Stimulated activated CD4-positive, alpha-beta T cell treated with anti-CD3 and anti-CD28 coated beads, Interleukin-2, amount 100 ng/mL, for 4 hours (primary cell): Measurements from ENCODE around the gene GYS1.
A peak's percentile ranks its signal among the peaks of the same experiment; 100 is the strongest.
"Not testable (repeated sequence)": the region's sequence is repeated elsewhere in the genome, so short reads cannot be mapped to it uniquely, and the experiment has no call there.

Experiments
- DNase-seq: peaks from one replicate; pipeline ENCODE4 v3.0.0-alpha.2; 2020; ENCODE audit warnings: low read depth

The GYS1 gene

DNA sequence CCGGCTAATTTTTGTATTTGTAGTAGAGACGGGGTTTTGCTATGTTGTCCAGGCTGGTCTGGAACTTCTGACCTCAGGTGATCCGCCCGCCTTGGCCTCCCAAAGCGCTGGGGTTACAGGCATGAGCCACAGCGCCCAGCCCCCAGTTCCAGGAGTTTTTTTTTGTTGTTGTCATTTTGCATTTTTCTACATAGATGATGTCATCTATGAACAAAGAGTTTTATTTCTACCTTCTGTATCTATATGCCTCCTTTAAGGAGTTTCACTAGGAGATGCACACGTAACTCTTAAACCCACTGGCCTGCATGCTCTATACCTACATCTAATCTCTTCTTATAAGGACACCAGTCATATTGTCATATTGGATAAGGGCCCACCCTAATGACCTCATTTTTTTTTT is 54.9 kb downstream of the GYS1 start:
- DNase-seq, result no peak

- no peak for DNase-seq
Measured at GRCh38 chr19:48935864-48936263, 57.2 kb downstream of the GYS1 start.

DNA sequence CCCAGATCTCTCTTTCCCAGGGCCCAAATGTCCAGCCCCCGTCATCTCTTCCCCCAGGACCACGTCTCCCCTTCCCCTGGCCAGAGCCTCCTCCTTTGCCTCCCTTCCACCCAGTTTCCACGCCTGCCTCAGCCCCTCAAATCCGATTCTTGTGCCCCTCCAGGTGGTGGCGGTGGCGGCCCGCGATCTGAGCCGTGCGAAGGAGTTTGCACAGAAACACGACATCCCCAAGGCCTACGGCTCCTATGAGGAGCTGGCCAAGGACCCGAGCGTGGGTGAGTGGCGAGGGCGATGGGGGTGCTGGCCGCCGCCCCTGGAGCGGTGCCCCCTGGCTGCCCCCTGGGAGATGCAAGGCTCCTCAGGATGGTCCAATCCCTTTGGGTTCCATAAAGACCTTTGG is 58.3 kb downstream of the GYS1 start:
- no peak for DNase-seq

GRCh38 chr19:48933382-48933932 is 59.7 kb downstream of the GYS1 start, which contains the start of gene DHDH:
TSS of gene DHDH (plus strand) at chr19:48933699. CDS start at chr19:48933722, 23 bp downstream.
- peak; percentile 70 for DNase-seq

DNA sequence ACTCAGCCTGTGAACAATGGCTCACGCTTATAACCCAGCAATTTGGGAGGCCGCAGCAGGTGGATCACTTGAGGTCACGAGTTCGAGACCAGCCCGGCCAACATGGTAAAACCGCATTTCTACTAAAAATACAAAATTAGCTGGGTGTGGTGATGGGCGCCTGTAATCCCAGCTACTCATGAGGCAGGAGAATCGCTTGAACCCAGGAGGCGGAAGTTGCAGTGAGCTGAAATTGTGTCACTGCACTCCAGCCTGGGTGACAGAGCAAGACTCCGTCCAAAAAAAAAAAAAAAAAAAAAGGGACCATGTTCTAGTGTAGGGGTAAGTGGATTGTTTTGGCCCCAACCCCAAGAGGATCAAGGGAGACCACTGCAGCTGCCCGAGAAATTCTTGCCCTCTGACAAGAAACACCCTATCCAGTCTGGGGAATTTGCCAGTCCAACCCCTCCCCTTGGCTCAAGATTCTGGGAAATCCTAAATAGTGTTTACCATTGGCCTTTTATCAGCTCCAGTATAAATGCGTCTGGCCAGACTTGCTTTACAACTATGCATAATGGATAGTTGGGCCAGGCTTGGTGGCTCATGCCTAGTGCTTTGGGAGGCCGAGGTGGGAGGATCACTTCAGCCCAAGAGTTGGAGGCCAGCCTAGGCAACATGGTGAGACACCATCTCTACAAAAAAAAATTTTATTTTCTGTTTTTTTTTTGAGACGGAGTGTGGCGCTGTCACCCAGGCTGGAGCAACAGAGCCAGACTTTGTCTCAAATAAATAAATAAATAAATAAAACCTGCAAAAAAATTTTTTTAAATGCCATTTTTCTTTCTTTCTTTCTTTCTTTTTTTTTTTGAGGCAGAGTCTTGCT is 64.7 kb downstream of the GYS1 start:
- no peak for DNase-seq

GRCh38 chr19:48927692-48928091 is 65.4 kb downstream of the GYS1 start:
- not testable (repeated sequence) for DNase-seq

- no peak for DNase-seq
Measured at GRCh38 chr19:48926909-48927308, 66.2 kb downstream of the GYS1 start.

DNA sequence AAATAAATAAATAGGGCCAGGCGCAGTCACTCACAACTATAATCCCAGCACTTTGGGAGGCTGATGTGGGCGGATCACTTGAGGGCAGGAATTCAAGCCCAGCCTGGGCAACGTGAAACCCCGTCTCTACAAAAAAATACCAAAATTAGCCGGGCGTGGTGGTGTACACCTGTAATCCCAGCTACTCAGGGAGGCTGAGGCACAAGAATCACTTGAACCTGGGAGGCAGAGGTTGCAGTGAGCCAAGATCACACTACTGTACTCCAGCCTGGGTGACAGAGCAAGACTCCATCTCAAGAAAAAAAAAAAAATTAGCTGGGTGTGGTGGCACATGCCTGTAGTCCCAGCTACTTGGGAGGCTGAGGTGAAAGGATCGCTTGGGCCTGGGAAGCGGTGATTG is 67.2 kb downstream of the GYS1 start:
- DNase-seq, result not testable (repeated sequence)

DNA sequence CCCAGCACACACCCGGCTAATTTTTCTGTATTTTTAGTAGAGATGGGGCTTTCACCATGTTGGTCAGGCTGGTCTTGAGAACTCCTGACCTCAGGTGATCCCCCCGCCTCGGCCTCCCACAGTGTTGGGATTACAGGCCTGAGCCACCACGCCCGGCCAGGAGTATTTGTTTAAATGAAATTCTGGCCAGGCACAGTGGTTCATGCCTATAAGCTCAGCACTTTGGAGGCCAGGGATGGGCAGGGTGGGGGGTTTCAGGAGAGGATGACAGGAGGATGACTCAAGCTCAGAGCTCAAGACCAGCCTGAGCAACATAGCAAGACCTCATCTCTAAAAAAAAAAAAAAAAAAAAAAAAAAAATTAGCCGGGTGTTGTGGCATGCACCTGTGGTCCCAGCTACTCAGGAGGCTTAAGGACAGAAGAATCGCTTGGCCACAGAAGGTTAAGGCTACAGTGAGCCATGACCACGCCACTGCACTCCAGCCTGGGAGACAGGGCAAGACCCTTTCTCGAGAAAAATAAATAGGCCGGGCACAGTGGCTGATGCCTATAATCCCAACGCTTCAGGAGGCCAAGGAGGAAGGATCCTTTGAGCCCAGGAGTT is 67.8 kb downstream of the GYS1 start:
- DNase-seq, result no peak

- no peak for DNase-seq
Measured at GRCh38 chr19:48922548-48923490, 70.3 kb downstream of the GYS1 start.

DNA sequence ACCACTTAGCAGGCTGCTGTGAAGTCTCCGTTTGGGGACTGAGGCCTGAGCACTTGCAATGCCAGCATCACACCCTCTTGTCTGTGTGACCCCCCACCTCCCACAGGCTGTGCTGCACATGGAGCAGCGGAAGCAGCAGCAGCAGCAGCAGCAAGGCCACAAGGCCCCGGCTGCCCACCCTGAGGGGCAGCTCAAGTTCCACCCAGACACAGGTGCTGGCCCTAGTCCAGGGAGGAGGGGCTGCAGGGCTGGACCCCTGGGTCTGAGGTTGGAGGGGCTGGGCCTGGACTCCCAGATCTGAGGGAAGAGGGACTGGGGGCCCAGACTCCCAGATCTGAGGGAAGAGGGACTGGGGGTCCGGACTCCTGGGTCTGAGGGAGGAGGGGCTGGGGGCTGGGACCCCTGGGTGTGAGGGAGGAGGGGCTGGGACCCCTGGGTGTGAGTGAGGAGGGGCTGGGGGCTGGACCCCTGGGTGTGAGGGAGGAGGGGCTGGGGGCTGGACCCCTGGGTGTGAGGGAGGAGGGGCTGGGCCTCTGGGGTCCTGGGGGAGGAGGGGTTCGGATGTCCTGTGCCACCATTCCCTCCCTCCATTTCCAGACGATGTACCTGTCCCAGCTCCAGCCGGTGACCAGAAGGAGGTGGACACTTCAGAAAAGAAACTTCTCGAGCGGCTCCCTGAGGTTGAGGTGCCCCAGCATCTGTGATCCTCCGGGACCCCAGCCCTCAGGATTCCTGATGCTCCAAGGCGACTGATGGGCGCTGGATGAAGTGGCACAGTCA is 71.2 kb downstream of the GYS1 start:
- DNase-seq, result no peak

DNA sequence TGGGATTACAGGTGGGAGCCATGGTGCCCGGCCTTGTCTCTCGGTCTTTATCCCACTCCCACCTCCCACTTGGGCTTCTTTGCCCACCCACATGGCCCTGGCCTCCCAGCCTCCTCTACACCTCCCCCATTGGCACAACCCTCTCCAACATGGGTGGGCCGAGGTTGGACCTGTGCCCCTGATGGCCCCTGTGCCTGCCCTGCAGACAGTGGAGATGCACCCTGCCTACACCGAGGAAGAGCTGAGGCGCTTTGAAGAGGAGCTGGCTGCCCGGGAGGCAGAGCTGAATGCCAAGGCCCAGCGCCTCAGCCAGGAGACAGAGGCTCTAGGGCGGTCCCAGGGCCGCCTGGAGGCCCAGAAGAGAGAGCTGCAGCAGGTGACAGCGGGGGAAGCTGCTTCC is 72.2 kb downstream of the GYS1 start:
- DNase-seq, result no peak

GRCh38 chr19:48919271-48919670 is 73.8 kb downstream of the GYS1 start:
- DNase-seq, result not testable (repeated sequence)

- DNase-seq, result no peak
Measured at GRCh38 chr19:48918801-48919247, 74.3 kb downstream of the GYS1 start.
